GM21381 (cell line): ENCODE results near the gene TESMIN.

Source experiments
- ATAC-seq: cut with Tn5 transposase; IDR thresholded peaks from one replicate; pipeline ENCODE4 v1.9.1; 2021; ENCODE audit warnings: mild to moderate bottlenecking, moderate library complexity; ENCODE audit not compliant: unreplicated experiment

TESMIN gene, protein sequence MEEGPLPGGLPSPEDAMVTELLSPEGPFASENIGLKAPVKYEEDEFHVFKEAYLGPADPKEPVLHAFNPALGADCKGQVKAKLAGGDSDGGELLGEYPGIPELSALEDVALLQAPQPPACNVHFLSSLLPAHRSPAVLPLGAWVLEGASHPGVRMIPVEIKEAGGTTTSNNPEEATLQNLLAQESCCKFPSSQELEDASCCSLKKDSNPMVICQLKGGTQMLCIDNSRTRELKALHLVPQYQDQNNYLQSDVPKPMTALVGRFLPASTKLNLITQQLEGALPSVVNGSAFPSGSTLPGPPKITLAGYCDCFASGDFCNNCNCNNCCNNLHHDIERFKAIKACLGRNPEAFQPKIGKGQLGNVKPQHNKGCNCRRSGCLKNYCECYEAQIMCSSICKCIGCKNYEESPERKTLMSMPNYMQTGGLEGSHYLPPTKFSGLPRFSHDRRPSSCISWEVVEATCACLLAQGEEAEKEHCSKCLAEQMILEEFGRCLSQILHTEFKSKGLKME

DNA sequence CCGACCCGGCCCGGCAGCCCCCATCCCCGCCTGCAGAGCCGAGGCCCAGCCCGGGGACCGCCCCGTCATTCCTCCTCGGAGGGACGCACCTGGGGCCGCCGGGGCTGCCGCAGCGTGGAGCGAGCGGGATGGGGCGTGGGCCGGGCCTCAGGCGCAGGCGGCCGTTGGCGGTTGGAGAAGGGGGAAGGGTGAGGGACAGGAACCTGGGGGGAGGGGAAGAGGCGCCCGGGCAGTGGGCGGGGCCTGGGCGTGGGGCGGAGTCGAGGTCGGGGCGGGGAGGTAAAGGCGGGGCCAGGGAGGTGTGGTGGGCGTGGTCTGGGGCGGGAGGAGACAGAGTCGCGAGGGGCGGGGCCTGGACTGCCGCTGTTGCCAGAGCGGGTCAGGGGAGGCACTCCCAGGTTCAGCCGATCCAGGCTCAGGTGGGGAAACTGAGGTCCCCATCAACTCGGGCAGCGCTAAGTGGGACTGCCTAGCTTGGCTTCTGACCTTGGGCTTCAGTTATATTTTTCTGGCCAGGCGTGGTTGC, at the start of gene TESMIN:
TESMIN (minus strand) TSS at position 190 of the 526 bp plus-strand sequence. CDS start 860 bp downstream, outside the sequence.
- ATAC-seq: no peak

DNA sequence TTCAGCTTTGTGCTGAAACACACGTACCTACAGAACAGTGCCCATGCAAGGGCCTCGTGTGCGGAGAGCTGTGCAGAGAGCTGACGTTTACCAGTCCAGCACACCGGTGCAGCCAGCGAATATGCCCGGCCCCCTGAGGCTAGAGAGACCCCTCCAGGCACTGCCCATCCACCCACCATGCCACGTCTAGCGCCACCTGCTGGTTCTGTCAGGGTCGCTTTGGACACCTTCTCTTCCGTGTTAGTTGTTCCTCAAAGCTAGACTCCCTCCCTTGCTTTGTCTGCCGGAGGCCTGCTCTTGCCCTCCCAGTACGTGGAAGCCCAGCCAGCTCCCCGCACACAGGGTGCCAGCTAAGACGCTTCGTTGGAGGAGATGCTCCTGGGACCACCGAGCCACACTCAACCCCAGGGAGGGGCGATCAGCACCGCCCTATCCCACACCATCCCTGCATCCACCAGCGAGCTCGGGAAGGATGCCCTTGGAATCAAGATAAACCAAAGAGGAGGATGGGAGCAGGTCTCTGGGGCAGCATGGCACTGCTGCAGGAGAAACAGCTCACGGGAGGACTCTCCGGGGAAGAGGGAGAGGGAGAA, 47.0 kb upstream of the TESMIN start:
- ATAC-seq: no peak

DNA sequence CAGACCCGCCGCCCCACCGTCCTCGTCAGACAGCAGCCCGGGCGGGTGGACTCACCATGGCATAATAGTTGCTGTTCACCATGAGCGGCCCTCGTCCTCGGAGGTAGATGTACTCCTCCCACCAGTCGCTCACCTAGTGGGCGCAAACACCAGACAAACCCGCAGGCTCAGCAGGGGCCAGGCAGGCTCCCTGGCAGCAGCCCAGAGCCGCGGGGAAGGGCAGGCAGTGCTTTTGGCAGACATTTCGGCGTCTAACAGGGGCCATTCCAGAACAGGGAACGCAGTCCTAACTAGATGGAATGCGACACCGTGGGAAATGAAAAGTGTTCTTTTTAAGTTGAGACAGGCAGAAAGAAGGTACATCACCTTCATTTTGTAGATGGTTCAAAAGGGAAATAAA, 45.5 kb upstream of the TESMIN start:
- no peak for ATAC-seq

DNA sequence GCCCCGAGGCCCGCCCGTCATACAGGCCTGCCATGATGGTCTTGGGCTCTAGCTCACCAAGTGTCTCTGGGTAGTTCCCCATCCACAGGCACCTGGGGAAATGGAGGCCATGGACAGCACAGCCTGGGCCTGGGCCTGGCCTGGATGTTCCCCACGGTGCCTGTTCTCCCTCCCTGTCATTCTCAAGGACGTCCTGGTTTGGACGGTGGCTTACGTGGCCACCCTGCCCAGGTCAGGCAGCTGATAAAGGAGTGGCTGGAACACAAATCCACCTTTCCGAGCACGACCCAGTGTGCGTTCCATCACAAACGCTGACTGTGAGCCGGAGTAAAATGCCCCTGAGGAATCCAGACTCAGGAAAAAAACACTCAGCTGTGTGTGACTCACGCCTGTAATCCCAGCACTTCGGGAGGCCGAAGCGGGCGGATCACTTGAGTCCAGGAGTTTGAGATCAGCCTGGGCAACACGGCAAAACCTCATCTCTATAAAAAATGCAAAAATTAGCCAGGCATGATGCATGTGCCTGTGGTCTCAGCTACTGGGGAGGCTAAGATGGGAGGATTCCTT, 41.2 kb upstream of the TESMIN start:
- ATAC-seq: no peak

DNA sequence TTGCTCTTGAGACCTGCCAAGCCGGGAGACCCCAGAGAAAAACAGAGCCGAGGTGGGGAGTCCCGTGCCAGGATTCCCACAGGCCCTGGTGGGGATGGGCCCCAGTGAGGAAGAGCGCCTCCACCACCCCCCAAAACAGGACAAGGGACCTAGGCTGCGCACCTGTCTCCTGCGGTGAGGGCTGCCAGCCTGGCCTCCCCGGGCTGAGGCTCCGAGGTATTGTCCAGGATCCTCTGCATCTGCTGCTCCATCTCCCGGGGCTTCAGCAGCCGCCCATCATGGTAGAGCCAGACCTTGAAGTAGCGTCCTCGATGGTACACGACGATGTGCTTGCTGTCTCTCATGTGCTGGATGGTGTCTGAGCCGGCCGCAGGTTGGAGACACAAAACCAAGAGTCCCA, 33.3 kb upstream of the TESMIN start:
- no peak for ATAC-seq

DNA sequence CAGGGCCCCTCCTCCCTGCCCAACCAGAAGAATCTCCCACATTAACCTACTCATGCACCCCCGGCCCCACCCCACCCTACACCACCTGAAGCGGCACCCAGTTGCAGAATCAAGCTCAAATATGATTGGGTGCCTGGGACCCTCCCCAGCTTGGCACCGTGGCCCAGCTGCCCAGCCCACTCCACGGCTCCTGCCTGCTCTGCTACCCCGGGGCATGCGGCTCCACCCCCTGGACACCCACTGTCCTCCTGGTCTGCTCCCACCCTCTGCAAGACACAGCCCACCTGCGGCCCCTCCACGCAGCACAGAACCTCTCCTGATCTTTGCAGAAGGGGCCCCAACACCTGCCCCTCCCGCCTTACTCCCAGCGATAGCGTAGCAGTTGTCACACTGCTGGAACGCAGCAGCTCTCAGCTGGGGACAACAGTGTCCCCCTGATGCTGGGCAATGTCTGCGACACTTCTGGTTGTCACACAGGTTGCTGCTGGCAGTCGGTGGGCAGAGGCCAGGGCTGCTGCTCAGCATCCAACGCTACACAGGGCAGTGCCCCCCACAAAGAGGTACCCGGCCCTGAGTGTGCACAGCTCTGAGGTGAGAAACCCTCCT, 32.0 kb upstream of the TESMIN start:
- no peak for ATAC-seq

DNA sequence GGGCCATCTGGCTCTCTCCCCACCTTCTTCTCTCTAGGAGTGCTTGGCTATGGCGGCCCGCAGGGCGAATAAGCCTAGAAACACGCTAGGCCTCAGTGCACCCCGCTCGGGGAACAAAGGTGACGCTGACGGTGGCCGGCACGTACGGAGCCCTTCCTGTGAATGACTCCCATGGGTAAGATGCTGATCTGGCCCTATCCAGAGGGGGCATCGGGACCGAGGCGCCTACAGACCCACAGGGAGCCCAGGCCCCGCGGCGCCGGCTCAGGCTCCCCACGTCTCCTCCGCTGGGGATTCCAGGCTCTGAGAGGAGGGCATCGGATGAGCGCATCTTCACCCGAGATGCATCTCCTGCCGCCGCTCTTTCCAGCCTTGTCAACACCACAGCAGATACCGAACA, 31.4 kb upstream of the TESMIN start:
- no peak for ATAC-seq

DNA sequence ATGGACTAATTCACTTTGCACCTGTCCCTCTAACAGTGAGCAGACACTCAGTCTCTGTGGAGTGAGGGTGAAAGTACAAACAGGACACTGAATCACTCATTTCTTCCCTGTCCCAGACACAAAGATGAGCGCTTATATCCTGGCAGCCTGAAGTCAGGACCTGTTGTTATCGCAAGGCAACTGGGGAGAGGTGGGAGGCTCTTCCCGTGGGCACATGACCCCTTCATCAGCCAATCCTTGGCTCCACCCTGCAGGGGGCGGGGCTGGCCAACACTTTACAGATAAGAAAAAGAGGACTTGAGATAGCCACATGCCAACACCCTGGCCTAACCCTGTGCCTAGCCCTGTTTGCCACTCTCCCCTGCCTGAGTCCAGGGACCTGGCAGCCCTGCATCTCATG, 29.5 kb upstream of the TESMIN start:
- no peak for ATAC-seq

DNA sequence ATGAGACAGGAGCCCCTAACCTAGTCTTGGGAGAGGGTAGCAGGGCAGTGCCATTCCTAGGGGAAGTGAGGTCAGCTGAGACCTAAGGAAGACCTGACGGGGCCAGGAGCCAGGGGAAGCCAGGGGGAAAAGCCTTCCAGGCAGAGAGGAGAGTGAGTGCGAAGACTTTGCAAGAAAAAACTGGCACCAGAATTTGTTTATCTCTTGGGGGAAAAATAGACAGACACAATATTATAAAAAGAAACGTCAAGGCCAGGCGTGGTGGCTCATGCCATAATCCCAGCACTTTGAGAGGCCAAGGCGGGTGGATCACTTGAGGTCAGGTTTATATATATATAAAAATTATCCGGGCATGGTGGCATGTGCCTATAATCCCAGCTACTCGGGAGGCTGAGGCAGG, 26.9 kb upstream of the TESMIN start:
- no peak for ATAC-seq

DNA sequence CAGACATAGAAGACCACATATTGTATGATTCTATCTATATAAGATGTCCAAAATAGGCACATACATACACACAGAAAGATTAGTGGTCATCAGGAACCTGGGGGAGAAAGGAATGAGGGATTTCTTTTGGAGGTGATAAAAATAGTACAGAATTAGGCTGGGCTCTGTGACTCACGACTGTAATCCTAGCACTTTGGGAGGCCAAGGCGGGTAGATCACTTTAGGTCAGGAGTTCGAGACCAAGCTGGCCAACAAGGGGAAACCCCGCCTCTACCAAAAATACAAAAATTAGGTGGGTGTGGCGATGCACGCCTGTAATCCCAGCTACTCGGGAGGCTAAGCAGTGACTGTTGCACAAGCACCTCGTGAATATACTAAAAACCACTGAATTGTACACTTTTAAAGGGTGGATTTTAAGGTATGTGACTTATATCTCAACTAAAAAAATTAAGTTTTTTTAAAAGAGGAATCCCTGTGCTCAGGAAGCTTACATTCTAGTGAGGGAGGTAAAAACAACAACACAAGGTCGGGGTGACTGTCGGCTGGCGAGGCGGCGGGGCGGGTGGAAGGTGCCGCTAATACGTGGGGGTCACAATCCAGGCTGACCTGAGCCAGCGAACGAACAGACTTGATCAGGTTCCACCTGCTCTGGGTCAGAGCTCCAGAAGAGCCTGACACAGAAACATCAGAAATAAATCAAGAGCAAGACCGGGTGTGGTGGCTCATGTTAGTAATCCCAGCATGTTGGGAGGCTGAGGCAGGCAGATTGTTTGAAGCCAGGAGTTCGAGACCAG, 25.3 kb upstream of the TESMIN start:
- ATAC-seq: no peak

DNA sequence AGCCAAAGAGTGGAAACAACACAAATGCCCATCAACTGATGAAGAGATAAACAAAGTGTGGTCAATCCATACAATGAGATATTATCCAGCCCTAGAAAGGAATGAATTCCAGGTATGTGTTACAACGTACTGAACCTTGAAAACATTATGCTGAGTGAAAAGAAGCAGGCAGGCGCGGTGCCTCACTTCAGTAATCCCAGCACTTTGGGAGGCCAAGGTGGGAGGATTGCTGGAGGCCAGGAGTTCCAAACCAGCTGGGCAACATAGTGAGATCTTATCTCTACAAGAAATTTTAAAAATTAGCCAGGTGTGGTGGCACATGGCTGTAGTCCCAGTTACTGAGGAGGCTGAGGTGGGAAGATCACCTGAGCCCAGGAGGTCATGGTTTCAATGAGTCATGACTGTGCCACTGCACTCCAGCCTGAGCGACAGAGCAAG, 24.6 kb upstream of the TESMIN start:
- ATAC-seq: no peak

DNA sequence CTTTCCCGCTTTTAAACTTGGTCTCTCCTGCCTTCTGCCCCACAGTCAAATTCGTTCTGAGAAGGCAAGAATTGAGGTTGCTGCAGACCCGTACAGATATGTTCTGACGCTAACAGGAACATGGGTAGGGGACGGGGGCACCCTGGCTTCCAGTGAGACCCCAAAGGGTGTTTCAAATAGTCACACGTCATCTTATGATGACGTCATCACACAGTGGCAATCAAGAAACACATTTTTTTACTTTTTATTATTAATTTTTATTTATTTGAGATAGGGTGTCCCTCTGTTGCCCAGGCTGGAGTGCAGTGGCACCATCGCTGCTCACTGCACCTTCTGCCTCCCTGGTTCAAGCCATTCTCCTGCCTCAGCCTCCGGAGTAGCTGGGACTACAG, 22.9 kb upstream of the TESMIN start:
- no peak for ATAC-seq

DNA sequence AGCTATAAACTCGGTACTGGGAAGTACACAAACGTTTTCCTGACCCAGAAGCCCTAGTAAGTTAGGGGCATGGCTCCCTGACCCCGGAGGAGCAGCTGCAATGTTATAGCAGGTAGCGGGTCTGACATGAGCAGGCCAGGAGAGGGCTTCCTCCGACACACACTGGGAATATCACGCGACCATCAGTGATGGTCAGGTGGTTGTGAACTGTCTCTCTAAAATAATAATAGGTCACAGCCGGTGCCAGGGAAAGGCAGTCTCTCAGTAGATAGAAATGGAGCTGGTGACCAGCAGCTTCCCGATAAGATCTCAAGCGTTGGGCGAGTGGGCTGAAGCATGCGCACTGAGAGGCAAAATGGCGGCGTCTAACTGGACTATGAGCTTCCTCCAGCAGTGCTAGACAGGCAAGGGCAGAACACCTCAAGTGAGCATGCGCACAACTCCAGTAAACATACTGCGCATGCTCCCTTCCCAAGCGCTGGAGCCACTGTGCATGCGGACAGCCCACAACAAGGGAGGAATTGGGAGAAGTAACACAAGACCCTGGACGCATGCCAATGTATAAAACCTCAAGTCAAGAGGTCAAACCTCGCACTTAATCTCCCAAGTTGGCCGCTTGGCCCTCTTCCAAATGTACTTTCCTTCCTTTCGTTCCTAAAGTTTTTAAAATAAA, 22.3 kb upstream of the TESMIN start:
- ATAC-seq: no peak

DNA sequence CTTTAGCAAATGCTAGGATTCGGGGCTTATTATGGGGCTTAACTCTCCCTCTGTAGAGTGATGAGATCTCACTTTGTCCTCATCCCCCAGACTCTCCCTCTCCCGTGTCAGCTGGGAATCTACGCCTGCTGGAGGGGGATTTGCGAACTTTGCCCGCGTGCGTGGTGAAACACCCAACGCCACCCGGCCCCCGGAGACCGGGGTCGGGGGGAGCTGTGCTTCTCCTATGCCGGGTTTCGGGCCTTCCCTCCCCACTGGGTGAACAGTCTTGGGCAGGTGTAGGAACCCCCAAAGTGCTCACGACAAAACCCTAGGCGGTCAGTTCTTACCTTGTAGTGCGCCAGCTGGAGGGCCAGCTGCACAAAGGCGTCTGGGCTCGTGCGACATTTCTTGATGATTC, 21.6 kb upstream of the TESMIN start:
- no peak for ATAC-seq

DNA sequence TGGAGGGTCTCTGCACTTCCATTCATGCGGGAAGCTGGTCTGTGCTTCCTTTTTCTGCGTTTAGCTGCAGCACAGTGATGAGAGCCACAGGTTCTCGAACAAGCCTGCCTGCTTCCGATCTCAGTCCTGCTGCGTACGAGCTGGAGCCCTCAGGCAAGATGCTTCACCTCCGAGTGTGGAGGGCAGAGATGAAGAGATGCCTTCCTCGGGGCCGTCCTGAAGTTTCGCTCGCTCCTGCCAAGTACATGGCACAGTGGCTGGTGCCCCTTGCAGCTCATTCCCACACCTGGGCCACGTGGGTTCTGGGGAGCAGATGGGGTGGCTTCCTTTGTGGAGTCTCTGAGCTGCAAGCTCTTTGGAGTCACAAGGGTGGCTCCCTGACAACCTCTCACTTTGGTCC, 19.5 kb upstream of the TESMIN start:
- no peak for ATAC-seq

DNA sequence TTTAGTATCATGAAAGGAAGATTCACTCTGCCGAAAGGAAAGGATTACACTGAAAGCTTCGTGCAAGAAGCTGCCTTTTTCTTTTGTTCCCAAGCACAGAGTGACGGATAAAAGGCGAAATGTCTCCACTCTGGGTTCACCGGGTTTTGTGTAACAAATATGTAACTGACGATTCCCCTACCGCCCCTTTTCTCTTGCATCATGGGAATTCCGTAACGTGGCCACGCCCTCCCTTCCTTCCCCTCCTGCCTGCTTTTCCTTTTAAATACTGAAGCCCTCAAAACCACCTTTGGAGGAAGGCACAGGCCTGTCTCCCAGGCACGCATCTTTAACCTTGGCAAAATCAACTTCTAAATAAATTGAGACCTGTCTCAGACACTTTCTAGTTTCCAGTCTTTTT, 16.4 kb upstream of the TESMIN start:
- no peak for ATAC-seq

DNA sequence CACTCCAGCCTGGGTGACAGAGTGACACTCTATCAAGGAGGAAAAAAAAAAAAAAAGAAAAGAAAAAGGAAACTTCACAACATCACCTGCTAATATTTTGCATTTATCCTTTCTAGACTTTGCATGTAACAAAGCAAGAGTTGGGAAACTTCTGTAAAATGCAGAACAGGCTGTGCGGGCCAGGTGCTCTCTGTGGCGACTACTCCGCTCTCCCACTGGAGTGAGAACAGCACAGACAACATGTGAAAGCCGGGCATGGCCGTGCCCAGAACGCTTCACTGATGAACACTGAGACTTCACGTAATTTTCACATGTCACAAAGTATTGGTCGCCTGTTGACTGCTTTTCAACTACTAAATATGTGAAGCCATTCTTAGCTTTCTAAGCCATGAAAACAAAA, 15.5 kb upstream of the TESMIN start:
- ATAC-seq: no peak

DNA sequence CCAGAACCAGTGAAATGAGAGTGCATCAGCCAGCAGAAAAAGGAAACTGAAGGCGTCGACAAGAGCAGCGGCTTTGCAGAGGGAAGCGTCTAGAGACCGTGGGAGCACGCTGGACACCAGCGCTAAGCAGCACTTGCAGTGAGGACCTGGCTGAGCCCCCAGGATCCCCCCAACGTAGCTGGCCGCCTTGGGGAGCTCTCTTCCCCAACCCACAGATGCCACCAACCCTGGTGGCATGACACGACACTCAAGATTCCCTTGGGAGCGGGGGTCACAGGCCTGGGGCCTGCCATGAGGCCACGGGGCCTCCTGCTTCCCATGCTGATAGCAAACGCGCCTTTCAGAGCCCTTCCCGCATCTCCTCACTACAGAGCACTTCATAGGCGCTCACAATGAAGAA, 13.4 kb upstream of the TESMIN start:
- ATAC-seq: no peak

DNA sequence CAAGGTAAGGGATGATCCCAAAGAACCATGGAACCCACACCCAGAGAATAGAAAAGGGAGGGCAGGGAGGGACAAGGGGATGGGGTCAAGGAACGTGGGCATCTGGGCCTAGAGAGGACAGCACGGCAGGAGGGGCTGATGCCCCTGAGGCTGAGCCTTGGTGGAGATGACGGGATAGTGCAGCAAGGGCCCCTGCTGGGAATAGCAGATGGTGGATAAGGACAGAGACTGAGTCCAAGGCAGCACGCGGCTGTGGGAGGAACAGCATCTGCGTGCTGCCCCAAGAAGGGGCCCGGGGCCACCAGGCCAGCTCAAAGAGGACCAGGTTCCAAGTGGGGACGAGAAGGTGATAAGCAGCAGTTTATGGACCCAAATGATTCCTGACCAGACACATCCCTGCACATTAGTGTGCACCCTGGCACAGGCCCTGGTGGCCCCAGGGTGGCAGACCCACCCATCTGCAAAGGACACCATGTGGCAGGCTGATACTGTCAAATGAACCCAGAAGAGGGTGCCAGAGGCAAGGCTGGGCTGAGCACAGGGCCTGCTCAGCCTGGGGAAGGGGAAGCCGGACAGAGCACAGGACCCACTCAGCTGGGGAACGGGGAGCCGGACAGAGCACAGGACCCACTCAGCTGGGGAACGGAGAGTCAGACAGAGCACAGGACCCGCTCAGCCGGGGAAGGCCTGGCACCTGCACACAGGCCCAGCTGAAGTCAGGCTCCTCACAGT, 12.8 kb upstream of the TESMIN start:
- ATAC-seq: no peak
